Activated CD4-positive, alpha-beta T cell treated with anti-CD3 and anti-CD28 coated beads, Interleukin-2, Interleukin-4, amounts not matched to agents 100 ng/mL and 50 ng/mL, durations not matched to agents 16 hours and 8 hours (primary cell): ENCODE measurements around the gene KRT15.
A peak's percentile ranks its signal among the peaks of the same experiment; 100 is the strongest.

Experiments used
- DNase-seq: peaks from one replicate; pipeline ENCODE4 v3.0.0-alpha.2; 2020; ENCODE audit warnings: low spot score

The KRT15 gene

GRCh38 chr17:41504246-41504977 lies 14.3 kb downstream of the KRT15 start:
- no peak for DNase-seq

DNA sequence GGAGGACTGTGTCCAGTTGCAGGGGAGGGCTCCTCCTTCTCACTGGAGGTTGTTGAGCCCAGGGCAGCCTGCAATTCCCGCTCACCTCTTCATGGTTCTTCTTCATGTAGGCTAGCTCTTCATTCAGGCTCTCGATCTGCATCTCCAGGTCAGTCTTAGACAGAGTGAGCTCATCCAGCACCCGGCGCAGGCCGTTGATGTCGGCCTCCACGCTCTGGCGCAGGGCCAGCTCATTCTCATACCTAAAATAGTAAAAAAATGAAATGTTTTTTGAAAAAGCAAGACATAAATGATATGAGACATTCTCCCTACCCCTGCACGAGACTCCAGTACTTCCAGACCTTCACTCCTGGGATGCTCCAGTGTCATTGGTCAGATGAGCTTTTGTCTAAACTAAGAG lies 15.5 kb downstream of the KRT15 start:
- DNase-seq = no peak

GRCh38 chr17:41500131-41500911 lies 18.4 kb downstream of the KRT15 start:
- DNase-seq = no peak

- no peak for DNase-seq
These were observed 19.0 kb downstream of the KRT15 start for GRCh38 chr17:41499714-41500113.

DNA sequence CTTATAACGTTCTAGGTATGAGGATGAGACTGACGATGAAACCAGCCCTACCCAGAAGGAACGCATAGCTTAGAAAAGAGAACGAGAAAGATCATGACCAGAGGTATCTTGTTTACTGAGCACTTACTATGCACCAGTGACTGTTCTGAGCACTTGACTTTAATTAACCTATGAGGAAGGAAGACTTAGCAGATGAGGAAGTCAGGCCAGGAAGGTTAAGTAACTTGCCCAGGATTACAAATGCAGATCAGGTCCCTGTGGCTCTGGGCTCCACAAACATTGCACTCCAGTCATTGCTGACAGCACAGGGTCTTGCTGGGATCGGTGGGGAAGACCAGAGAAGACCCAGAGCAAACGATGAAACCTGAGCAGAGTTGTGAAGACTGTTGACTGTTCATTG lies 20.4 kb downstream of the KRT15 start:
- no peak for DNase-seq

- peak; percentile 77 for DNase-seq
These were observed 21.7 kb downstream of the KRT15 start for GRCh38 chr17:41496803-41497484.

DNA sequence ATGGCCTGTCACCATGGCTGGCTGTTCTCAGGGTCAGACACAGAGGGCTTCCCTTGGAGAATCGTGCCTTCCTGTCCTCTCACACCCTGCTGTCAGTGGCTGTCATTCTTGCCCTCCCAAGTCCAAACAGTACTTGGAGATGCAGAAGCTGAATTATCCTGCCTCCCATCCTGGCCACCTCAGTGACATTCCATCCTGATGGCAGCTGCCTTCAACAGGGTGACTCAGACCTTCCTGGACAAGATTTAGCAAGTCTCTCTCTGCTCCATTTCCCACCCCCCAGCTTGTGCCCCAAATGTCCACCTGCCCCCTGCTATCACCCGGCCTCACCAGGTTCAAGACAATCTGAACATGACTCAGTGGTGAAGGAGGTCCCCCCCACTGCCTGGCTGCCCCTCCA lies 24.2 kb downstream of the KRT15 start:
- DNase-seq = no peak

DNA sequence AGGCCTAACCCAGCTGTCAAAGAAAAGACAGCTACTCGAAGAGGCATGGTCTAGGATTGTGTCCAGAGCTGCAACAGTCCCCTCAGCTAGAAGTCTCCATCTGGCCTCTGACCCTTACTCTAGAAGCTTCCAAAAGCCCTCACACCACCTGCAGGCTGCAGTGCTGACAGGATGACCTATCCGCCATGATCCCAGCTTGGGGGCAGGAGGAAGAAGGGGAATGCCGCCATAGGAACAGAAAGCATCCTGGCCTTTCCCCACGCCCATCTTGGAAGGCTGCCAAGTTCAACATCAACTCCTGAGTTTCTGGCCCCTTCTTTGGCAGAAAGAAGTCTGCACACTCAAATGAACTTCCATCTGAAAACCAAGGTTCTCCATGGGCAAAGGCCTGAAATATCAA lies 25.9 kb downstream of the KRT15 start:
- no peak for DNase-seq

GRCh38 chr17:41492351-41492750 lies 26.3 kb downstream of the KRT15 start:
- no peak for DNase-seq

GRCh38 chr17:41491476-41491875 lies 27.2 kb downstream of the KRT15 start:
- no peak for DNase-seq

GRCh38 chr17:41490000-41490990 lies 28.4 kb downstream of the KRT15 start:
- no peak for DNase-seq

DNA sequence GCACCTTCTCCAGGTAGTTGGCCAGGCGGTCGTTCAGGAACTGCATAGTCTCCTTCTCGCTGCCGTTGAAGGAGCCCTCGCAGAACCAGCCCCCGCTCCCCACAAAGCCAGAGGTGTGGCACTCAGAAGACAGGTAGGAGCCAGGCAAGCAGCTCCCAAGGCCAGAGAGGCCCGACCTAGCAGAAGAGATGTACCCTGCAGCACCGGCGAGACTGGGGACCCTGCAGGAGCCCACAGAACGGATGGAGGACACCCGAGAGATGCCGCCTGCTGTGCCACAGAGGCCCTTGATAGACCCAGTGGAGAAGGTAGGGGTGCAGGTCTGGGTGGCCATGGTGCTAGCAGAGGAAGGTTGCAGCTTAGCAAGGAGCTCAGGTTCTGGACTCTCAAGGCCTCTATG lies 29.2 kb downstream of the KRT15 start, which contains the start of gene KRT36:
Gene KRT36 (minus strand): TSS at position 380 of the 400 bp plus-strand sequence. CDS start 46 bp downstream, at position 334.
- no peak for DNase-seq

GRCh38 chr17:41486809-41487530 lies 31.7 kb downstream of the KRT15 start:
- peak; percentile 36 for DNase-seq

DNA sequence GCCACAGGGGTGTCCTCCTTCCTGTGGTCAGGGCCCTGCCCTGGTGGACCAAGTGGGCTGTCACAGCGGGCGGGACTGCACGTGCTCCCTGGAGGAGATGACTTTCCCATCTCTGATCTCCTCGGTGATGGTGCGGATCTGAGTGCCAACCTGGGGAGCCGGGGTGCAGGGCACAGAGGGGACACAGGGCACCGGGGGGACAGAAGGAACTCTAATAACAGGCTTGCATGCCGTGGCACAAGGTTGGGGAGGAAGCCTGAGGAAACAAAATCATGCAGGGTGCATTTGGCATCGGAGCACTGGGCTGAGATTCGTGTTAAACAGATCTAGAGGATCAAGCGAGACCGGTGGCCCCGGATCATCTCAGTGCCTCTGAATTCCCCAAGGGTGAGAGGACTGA lies 32.4 kb downstream of the KRT15 start:
- DNase-seq = no peak

DNA sequence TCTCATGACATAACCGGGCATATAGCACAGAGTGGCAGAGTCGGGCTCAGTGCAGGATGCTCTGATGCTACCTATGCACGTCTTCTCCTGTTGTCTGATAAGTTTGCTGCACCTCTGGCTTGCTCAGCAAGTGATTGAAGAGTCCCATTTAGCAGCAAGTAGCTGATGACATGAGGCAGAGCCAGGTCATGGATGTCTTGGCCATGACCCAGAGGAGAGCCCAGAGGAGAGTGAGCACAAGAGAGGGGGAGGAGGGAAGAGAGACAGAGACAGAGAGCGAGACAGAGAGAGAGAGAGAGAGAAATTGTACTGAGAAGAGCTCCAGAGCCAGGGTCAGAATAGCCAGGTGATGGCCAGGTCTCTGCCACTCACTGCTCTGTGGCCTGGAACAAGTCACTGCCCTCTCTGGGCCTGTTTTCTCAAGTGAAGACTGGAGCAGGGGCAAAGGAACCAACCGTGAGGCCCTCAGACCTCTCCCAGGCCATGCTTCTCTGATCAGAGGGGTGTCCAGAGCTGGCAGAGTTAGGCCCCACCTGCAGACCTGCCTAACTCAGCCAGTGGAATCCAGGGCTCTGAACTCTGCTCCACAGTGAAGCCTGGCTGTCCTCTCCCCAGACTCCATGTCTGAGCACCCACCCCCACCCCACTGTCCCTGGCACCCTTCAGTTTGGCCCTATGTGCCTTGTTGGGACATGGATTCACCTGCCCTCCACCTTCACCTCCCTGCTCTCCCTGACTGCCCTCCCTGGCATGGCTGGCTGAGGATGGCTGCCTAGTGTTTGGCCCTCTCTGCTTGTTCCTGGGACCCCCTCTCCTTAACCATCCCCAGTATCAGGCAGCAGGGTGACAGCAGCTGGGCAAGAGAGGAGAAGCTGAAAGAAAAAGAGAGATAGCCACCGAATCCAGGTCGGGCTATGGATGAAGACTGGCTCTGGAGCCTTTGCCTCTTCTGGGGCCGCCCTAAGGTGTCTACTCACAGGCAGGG lies 33.5 kb downstream of the KRT15 start:
- no peak for DNase-seq

DNA sequence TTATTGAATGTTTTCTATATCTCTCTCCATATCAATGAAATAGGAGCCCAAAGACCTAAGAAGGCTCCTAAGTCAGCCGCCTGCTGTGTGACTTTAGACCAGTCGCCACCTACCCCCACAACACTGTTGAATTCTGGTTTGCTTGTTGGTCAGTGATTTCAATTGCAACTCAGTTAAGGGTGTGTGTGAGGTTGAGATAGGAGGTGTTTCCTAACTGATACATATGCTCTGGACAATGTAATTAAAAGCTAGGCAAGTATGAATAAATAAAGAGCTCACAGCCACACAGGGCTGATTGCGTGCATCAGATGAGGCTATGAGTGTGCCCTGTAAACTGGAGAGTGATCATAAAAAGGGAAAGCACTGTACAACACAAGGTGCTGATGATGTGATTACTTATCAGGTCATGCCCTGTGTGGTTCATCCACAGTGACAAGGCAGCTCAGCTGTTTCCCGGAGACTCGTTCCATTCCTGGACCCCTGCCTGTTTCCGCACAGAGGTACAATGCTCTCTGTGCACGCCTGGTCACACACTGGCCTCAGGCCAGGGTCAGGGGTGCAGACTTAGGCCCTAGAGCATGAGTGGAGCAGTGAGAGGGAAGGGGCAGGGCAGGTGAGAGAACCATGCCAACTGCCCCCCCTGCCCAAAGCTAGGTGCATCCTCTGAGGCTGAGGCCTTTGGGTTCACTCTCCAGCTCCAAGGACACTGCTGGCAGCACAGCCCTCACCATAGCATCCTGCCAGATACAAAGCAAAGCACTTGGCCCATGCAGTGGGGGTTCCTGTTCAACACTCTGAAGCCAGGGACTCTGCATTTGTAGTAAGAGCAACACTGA lies 34.5 kb downstream of the KRT15 start:
- DNase-seq = no peak

- no peak for DNase-seq
These were observed 35.2 kb downstream of the KRT15 start for GRCh38 chr17:41483531-41483930.

DNA sequence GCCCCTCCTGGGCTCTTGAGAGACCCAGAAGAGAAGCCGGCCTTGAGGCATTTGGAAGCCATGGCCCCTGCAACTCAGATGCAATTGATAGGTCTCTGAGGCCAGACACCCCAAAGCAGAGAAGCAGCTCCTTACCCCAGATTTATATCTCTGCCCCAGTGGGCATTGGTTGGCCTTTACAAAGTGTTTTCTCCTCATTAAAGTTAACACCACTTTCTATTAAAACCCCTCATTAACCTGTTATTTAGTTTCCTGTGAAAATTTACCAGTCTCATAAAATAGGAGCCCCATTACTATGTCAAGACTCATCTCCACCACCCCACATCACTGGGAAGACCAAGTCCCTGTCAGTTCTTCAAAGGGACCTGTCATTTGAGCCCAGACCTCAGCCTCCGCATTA lies 37.7 kb downstream of the KRT15 start, which contains the start of gene KRT35:
Gene KRT35 (minus strand): TSS at position 116 of the 400 bp plus-strand sequence. CDS start 54 bp downstream, at position 62.
- no peak for DNase-seq

GRCh38 chr17:41480581-41480980 lies 38.1 kb downstream of the KRT15 start:
- no peak for DNase-seq
